Gastrocnemius medialis (tissue), 4 donors: ENCODE measurements around the gene ATP5PD.

ENCODE experiments used
- CTCF ChIP-seq, 5 experiments: fragments of 450-650 bp in 3 of 5; fragments of 200-600 bp in 2 of 5; sonication (generic) in 2 of 5; IDR thresholded peaks in 4 of 5; conservative IDR thresholded peaks in 1 of 5; 1 replicate in 4 of 5; 2 replicates in 1 of 5; pipeline ENCODE4 v1.5.1; 2016 to 2019; ENCODE audit warnings: antibody characterized with exemption in 5 of 5, mild to moderate bottlenecking in 3 of 5, moderate library complexity in 3 of 5
- POLR2A ChIP-seq, 2 donors: fragments of 450-650 bp; IDR thresholded peaks; one replicate each; pipeline ENCODE4 v1.6.1; 2017; ENCODE audit warnings: antibody characterized with exemption in 2 of 2, mild to moderate bottlenecking in 2 of 2, moderate library complexity in 2 of 2

GRCh38 chr17:75059369-75060345, 12.9 kb upstream of the ATP5PD start:
- TF ChIP-seq CTCF (IDR thresholded peaks at IDR 0.05 in 4 of 5, conservative IDR thresholded peaks at IDR 0.05 in 1 of 5), result peak; percentile 29 to 54 (median 46)
- no peak for TF ChIP-seq POLR2A (IDR thresholded peaks at IDR 0.05)
